Endometrial microvascular endothelial cells (primary cell): Measurements from ENCODE around the gene GABBR2. TPM values are rescaled to one million over a fixed set of nuclear protein-coding genes. Genes with fewer than 3 reads are reported as not detected.
"Not testable (repeated sequence)": the region's sequence is repeated elsewhere in the genome, so short reads cannot be mapped to it uniquely, and the experiment has no call there.

Experiments
- in situ Hi-C: cut with HindIII; loops from 2 replicates; pipeline ENCODE4 v1.10.0; 2017; ENCODE audit warnings: low sequenced_read_pairs, low pct_unique_long_range_greater_than_20kb; ENCODE audit errors: inconsistent ontology term
- total RNA-seq: library from RNA; depleted of rRNA; stranded (reverse); fragments of >200 nt; gene quantifications from one replicate; pipeline ENCODE4 v1.2.3, GENCODE V29; 2015; ENCODE audit errors: inconsistent ontology term

GABBR2 gene
- total RNA-seq, 1 donor from 2014 or later: 17.3 TPM

- in situ Hi-C loops: no loop called here
Measured at GRCh38 chr9:98481676-98482075, 227.1 kb downstream of the GABBR2 start.

- in situ Hi-C loops: no loop called here
Measured at GRCh38 chr9:98479967-98480847, 228.5 kb downstream of the GABBR2 start.

GRCh38 chr9:98479449-98479848, 229.3 kb downstream of the GABBR2 start:
- in situ Hi-C loops: no loop called here

GRCh38 chr9:98477884-98478283, 230.9 kb downstream of the GABBR2 start:
- in situ Hi-C loops: no loop called here

GRCh38 chr9:98472216-98472615, 236.5 kb downstream of the GABBR2 start:
- in situ Hi-C loops: no loop called here

- in situ Hi-C loops: no loop called here
Measured at GRCh38 chr9:98471185-98471584, 237.6 kb downstream of the GABBR2 start.

GRCh38 chr9:98468567-98469239, 240.0 kb downstream of the GABBR2 start:
- in situ Hi-C loops: no loop called here

- in situ Hi-C loops: no loop called here
Measured at GRCh38 chr9:98465799-98466198, 242.9 kb downstream of the GABBR2 start.

GRCh38 chr9:98464156-98464690, 244.5 kb downstream of the GABBR2 start:
- in situ Hi-C loops: not testable (repeated sequence)

GRCh38 chr9:98462310-98462709, 246.4 kb downstream of the GABBR2 start:
- in situ Hi-C loops: no loop called here

GRCh38 chr9:98460704-98461103, 248.0 kb downstream of the GABBR2 start:
- in situ Hi-C loops: no loop called here

GRCh38 chr9:98457726-98458370, 250.9 kb downstream of the GABBR2 start:
- in situ Hi-C loops: no loop called here

- in situ Hi-C loops: no loop called here
Measured at GRCh38 chr9:98456156-98456613, 252.6 kb downstream of the GABBR2 start.

GRCh38 chr9:98455256-98456155, 253.2 kb downstream of the GABBR2 start:
- in situ Hi-C loops: no loop called here

- in situ Hi-C loops: no loop called here
Measured at GRCh38 chr9:98453589-98454311, 255.0 kb downstream of the GABBR2 start.

GRCh38 chr9:98451576-98451975, 257.2 kb downstream of the GABBR2 start:
- in situ Hi-C loops: no loop called here

GRCh38 chr9:98450496-98450895, 258.2 kb downstream of the GABBR2 start:
- in situ Hi-C loops: no loop called here

- in situ Hi-C loops: no loop called here
Measured at GRCh38 chr9:98449871-98450270, 258.9 kb downstream of the GABBR2 start.
